ENCODE results near the gene PAX7.

Gene PAX7

DNA sequence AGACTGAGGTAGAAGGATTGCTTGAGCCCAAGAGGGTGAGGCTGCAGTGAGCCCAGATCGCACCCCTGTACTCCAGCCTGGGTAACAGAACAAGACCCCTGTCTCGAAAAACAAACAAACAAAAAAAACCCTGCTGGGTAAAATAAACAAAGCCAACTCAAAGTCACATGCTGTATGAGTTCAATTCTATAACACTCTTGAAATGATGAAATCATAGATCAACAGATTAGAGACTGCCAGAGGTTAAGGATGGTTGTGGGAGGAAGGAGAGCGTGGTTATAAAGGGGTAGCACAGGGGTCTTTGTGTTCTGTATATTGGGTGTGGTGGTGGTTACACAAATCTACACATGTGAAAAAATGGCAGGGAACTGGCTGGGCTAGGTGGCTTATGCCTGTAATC, 166.3 kb downstream of the PAX7 start:
- no peak overlapping the region for H3K27ac ChIP-seq
- no peak for TF ChIP-seq ZFX (IDR thresholded peaks at IDR 0.05)
- TF ChIP-seq, protein P1, sequence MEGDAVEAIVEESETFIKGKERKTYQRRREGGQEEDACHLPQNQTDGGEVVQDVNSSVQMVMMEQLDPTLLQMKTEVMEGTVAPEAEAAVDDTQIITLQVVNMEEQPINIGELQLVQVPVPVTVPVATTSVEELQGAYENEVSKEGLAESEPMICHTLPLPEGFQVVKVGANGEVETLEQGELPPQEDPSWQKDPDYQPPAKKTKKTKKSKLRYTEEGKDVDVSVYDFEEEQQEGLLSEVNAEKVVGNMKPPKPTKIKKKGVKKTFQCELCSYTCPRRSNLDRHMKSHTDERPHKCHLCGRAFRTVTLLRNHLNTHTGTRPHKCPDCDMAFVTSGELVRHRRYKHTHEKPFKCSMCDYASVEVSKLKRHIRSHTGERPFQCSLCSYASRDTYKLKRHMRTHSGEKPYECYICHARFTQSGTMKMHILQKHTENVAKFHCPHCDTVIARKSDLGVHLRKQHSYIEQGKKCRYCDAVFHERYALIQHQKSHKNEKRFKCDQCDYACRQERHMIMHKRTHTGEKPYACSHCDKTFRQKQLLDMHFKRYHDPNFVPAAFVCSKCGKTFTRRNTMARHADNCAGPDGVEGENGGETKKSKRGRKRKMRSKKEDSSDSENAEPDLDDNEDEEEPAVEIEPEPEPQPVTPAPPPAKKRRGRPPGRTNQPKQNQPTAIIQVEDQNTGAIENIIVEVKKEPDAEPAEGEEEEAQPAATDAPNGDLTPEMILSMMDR (conservative IDR thresholded peaks at IDR 0.05) = no peak

Measured in C4-2B (cell line).